GM21723 (cell line): ENCODE data around the gene NUP88.
A peak's percentile ranks its signal among the peaks of the same experiment; 100 is the strongest.

Source experiments
- ATAC-seq: cut with Tn5 transposase; IDR thresholded peaks from one replicate; pipeline ENCODE4 v1.9.1; 2021; ENCODE audit warnings: mild to moderate bottlenecking, moderate library complexity; ENCODE audit not compliant: unreplicated experiment

The NUP88 gene

DNA sequence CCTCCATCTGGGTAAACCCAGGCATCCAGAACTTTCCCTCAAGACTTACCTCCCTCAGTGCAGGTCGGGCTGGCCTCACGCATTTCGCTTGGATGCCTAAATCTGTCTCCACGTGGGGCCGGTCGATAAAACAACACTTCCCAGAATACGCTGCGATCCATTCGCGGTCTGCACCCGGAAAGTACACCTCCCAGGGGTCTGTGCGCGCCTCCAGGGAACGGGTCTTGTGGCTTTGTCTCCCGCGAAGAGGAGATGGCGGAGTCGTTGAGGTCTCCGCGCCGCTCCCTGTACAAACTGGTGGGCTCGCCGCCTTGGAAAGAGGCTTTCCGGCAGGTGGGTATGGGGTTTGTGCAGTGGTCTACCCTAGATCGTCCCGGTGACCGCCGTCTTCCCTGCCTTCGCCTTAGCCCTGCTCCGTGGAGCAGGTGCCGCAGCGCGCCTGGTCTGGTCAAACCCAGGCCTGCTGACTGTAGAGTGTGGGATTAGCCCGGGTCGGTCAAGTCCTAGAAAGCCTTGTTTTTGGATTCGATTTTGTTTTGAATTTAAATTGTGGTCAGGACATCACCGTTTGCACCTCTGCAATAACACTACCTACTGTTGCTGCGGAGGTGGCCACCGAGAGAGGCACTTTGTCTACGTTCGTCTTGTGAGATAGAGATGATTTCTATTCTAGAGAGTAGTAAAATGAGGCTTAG, 644 bp upstream of the NUP88 start, which contains the start of gene RPAIN:
Gene RPAIN (plus strand): TSS at position 224 of the 695 bp plus-strand sequence. CDS start 29 bp downstream, at position 253.
- ATAC-seq = peak; percentile 61

DNA sequence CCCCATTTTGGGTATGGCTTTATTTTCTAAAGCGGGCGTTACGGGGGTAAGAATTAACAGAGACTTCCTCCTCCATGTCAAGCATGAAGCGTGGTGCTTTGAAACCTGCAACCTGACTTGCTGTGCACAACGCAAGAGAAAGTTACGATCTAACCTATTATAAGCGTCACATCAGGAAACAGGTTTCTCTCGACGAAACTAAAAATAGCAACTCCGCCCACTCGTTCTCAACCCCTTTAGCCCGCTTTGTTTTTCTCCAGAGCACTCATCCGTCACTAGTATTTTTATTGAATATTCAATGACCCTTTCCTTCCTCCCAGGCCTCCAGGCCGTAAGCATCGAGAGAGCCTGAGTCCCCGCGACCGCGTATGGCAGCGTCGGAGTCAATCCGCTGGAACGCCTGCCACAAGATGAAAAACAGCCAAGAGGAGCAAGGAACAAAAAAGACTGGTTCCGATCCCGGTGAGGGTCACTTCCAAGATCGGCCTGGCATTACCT, 555 bp downstream of the NUP88 start:
- peak; percentile 41 for ATAC-seq

- no peak for ATAC-seq
These were observed 2.6 kb downstream of the NUP88 start for GRCh38 chr17:5416901-5417300.

DNA sequence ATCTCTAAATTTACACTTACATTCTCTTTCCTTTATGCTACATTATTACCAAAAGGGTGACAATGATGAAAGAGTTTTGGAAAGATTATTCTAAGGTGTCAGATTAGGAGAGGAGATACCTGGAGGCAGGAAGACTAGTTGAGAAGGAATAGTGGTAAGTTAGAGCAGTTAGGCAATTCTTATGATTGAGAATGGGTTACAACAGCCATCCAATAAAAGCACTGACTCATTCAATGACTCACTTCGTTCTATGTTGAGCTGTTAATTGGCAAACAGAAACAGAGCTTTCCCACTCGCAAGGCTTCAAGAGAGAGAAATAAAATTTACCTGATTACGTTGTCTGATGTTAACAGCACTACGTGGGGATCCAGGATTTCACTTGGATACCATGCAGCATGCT, 5.8 kb downstream of the NUP88 start:
- no peak for ATAC-seq

- no peak for ATAC-seq
These were observed 8.7 kb downstream of the NUP88 start for GRCh38 chr17:5410594-5411272.

GRCh38 chr17:5408186-5408585, 11.3 kb downstream of the NUP88 start:
- no peak for ATAC-seq

DNA sequence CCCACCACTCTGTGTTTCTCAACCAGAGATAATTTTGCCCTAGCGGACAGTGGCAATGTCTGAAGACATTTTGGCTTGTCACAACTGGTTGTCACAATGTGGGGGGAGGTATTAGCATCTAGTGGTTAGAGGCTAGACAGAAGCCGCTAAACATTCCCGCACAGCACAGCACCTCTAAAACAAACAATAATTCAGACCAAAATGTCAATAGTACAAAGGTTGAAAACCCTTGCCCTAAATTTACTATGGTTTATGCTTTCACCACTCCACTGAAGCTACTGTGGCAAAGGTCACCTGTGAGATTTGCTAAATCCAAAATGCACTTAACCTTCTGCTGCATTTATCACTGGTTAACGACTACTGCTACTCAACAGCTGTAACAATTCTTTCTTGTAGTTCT, 14.1 kb downstream of the NUP88 start:
- no peak for ATAC-seq

DNA sequence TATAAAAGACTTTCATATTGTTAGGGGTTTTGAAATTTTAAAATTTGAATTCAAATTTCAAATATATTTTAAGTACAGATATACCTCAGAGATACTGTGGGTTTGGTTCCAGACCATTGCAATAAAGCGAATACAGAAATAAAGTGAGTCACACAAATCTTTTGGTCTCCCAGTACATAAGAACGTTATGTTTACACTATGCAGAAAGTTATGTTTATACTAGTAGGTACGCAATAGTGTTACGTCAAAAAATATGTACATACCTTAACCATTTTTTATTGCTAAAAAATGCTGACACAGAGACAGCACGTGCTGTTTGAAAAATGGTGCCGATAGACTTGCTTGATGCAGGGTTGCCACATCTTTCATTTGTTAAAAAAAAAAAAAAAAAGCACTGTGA, 19.7 kb downstream of the NUP88 start:
- ATAC-seq = no peak

GRCh38 chr17:5396612-5397011, 22.9 kb downstream of the NUP88 start:
- no peak for ATAC-seq

GRCh38 chr17:5391678-5392077, 27.8 kb downstream of the NUP88 start:
- no peak for ATAC-seq

GRCh38 chr17:5381542-5381941, 37.9 kb downstream of the NUP88 start:
- ATAC-seq = no peak

DNA sequence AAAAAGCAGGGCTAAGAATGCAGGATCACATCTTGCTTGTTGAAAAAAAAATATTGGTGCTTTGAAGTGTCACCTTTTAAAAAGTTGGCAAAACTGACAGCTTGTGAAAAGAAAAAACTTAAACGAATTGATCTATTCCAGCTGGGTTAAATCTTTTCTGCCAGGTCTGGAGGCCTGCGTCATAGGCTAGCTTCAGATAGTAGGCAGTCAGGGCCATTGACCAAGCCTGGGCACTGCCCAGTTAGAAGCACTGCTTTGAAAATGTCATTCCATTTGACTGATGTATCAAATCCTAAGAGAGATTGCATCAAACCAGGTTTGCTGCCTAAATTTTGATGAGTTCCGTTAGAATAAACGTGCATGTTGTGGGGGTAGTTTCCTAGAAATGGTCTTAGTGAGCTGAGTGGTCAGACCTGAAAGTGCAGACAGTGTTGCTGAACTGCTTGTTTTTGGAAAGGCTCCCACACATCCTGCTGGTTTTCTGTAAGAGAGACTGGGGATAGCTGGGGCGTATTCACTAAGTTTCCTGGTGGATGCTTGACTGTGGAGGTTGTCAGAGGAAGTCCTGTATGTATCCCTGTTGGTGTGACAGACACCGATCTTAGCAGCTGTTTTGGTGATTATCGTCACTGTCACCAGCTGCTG, 38.8 kb downstream of the NUP88 start:
- no peak for ATAC-seq

DNA sequence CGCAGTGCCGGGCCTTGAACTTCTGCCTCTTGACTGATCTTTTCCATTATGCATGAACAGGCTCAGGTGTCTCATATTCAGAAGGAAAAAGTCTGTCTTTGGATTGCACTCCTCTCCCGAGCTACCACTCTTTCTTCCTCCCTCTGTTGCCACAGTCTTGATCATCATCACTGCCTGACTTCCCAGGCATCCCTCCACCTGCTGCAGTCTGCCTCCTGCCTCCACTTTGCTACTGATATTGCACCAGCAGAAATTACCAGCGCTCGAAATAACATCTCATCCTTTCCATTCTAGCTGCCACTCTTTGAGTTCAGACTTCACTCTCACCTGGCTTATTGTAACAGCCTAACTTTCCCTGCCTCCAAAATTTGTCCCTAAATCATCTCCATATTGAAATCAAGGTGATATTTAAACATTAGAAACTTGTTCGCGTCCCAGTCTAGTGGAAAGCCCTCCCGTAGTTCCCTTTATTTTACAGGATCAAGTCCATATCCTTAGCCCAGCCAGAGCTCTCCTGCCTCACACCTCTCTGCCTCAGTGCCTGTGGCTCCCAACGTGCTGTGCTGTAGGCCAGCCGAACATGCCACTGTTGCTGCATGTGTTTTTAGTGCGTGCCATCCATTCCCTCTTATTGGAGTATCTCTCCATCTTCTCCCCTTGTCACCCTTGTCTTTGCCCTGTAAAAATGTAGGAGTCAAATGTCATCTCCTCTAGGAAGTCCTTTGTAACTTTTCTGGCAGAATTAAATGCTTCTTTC, 39.9 kb downstream of the NUP88 start:
- ATAC-seq = no peak

GRCh38 chr17:5378566-5379207, 40.8 kb downstream of the NUP88 start:
- ATAC-seq = no peak

DNA sequence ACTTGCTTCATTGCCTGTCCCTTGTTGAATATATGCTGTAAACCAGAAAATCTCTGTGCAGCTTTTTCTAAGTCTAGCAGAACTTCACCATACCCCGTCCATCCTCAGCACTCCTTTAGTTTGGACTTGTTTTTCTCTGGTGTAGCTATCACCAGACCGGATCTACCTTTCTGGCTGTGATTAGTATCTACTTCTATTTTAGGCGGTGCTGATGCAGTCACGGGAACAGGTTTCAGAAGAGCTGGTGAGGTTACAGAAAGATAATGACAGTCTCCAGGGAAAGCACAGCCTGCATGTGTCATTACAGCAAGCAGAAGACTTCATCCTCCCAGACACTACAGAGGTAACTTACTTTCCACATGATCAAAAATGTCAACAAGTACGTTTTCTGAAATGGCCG, 46.4 kb downstream of the NUP88 start:
- ATAC-seq = no peak

DNA sequence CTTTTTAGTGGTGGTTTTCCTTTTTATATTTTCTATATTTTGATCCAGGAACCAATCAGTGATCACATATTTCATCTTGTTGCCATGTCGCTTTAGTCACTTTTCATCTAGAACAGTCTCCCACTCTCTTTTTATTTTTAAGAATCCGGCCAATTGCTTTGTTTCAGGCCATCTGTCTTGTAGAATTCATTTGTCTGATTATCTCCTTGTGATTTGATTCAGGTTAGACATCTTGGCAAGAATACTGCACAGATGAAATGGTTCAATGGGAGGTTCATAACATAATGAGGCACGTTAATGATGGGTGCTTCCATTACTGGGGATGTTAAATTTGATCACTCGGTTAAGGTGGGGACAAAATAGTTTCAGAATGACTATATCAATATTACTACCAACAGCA, 49.1 kb downstream of the NUP88 start:
- no peak for ATAC-seq

DNA sequence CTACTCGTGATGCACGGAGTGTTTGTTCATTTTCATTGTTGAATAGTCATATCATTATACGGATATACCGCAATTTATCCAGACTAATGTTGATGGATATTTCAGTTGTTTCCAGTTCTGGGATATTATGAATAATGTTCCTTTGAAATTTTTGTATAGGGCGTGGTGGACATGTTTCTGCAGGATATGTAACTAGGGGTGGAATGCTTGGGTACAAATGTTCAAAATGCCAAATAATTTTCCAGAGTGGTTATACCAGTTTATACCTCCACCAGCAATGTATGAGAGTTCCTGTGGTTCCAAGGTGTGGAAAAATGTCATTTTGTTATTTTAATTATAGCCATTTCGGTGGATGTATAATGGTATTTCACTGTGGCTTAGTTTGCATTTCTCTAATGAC, 53.6 kb downstream of the NUP88 start:
- no peak for ATAC-seq

GRCh38 chr17:5364696-5365095, 54.8 kb downstream of the NUP88 start:
- no peak for ATAC-seq

DNA sequence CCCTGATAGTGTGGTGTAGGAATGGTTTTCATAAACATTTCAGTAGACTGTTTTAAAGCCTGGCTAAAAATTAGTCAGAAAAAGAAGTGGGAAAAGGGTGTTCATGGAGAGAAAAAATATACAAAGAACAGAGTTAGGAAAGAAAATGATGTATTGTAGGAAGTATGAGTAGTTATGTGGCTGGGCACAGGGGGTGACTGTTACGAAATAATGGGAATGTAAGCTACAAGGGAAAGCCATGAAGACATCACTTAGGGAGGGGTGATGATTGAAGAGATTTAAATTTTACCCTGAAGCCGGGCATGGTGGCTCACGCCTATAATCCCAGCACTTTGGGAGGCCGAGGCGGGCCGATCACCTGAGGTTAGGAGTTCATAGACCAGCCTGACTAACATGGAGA, 55.3 kb downstream of the NUP88 start:
- ATAC-seq = no peak

GRCh38 chr17:5362162-5362811, 57.2 kb downstream of the NUP88 start:
- ATAC-seq = no peak
